GM18520 (cell line): ENCODE measurements around the gene BCL10.

Experiments
- ATAC-seq: cut with Tn5 transposase; IDR thresholded peaks from one replicate; pipeline ENCODE4 v1.9.1; 2021; ENCODE audit not compliant: unreplicated experiment

The BCL10 gene

GRCh38 chr1:85276215-85276977 lies at the start of gene BCL10:
BCL10 (minus strand) TSS chr1:85276632; CDS start chr1:85276352, 280 bp downstream.
- peak; percentile 94 for ATAC-seq

- no peak for ATAC-seq
Measured at GRCh38 chr1:85325920-85326319, 49.5 kb upstream of the BCL10 start.

- no peak for ATAC-seq
Measured at GRCh38 chr1:85323770-85324169, 47.3 kb upstream of the BCL10 start.

GRCh38 chr1:85322655-85323054 lies 46.2 kb upstream of the BCL10 start:
- no peak for ATAC-seq

- peak; percentile 90 for ATAC-seq
Measured at GRCh38 chr1:85321237-85321964, 45.0 kb upstream of the BCL10 start.

- ATAC-seq: no peak
Measured at GRCh38 chr1:85320371-85321131, 44.1 kb upstream of the BCL10 start.

GRCh38 chr1:85319931-85320330 lies 43.5 kb upstream of the BCL10 start:
- no peak for ATAC-seq

GRCh38 chr1:85319491-85319890 lies 43.1 kb upstream of the BCL10 start:
- ATAC-seq: no peak

GRCh38 chr1:85318217-85318616 lies 41.8 kb upstream of the BCL10 start:
- no peak for ATAC-seq

- no peak for ATAC-seq
Measured at GRCh38 chr1:85317560-85317959, 41.1 kb upstream of the BCL10 start.

GRCh38 chr1:85316321-85316720 lies 39.9 kb upstream of the BCL10 start:
- no peak for ATAC-seq

- no peak for ATAC-seq
Measured at GRCh38 chr1:85315789-85316188, 39.4 kb upstream of the BCL10 start.

GRCh38 chr1:85314726-85315125 lies 38.3 kb upstream of the BCL10 start:
- no peak for ATAC-seq

- no peak for ATAC-seq
Measured at GRCh38 chr1:85313888-85314696, 37.7 kb upstream of the BCL10 start.

GRCh38 chr1:85311818-85312217 lies 35.4 kb upstream of the BCL10 start:
- no peak for ATAC-seq

- ATAC-seq: no peak
Measured at GRCh38 chr1:85308833-85309350, 32.5 kb upstream of the BCL10 start.

GRCh38 chr1:85307987-85308832 lies 31.8 kb upstream of the BCL10 start:
- ATAC-seq: peak; percentile 62

- no peak for ATAC-seq
Measured at GRCh38 chr1:85306236-85306635, 29.8 kb upstream of the BCL10 start.

GRCh38 chr1:85303440-85304162 lies 27.2 kb upstream of the BCL10 start:
- ATAC-seq: no peak
